A673 (cell line): ENCODE measurements around the gene CKB. TPM values are rescaled to one million over a fixed set of nuclear protein-coding genes. Genes with fewer than 3 reads are reported as not detected.

Experiments used
- BruUV-seq: library from RNA; stranded (reverse); fragments of 400-500 nt; replicated peaks from 2 replicates; lab custom pipeline; 2021; lab: Mats Ljungman, UMichigan
- CTCF ChIA-PET: fragments of 300-600 bp; sonication (Branson Sonifier 250); formaldehyde crosslinking; loops from one replicate; lab custom pipeline; 2022; ENCODE audit warnings: antibody characterized with exemption; lab: Charles Lee
- POLR2A ChIA-PET: fragments of 300-600 bp; sonication (Branson Sonifier 250); formaldehyde crosslinking; loops from one replicate; lab custom pipeline; 2022; ENCODE audit warnings: antibody characterized with exemption; ENCODE audit not compliant: low non-redundant PET; lab: Charles Lee
- DNase-seq: peaks from one replicate; pipeline ENCODE4 v3.0.0-alpha.2; 2015; ENCODE audit warnings: low spot score
- H3K27ac ChIP-seq: fragments of 200-600 bp; sonication (generic); 2 replicates; pipeline ENCODE4 v1.5.1; 2016; ENCODE audit warnings: mixed run types, low read depth, mild to moderate bottlenecking, mixed read lengths, antibody characterized with exemption, low read length; ENCODE audit not compliant: poor library complexity, severe bottlenecking
- H3K27me3 ChIP-seq: fragments of 200-600 bp; sonication (generic); replicated peaks from 2 replicates; pipeline ENCODE4 v1.6.1; 2017; ENCODE audit warnings: mixed run types, low read depth, mild to moderate bottlenecking, mixed read lengths, antibody characterized with exemption, low read length; ENCODE audit not compliant: insufficient read depth, poor library complexity
- H3K36me3 ChIP-seq: fragments of 200-600 bp; sonication (generic); 2 replicates; pipeline ENCODE4 v1.6.1; 2016; ENCODE audit warnings: mixed run types, mild to moderate bottlenecking, mixed read lengths, antibody characterized with exemption, low read length; ENCODE audit not compliant: insufficient read depth, poor library complexity, severe bottlenecking
- H3K4me1 ChIP-seq: fragments of 200-600 bp; sonication (generic); 2 replicates; pipeline ENCODE4 v1.6.1; 2017; ENCODE audit warnings: mixed run types, mild to moderate bottlenecking, mixed read lengths, antibody characterized with exemption, low read length; ENCODE audit not compliant: insufficient read depth, poor library complexity, severe bottlenecking
- H3K4me3 ChIP-seq: fragments of 200-600 bp; sonication (generic); 2 replicates; pipeline ENCODE4 v1.5.1; 2016; ENCODE audit warnings: low read depth, mixed run types, mild to moderate bottlenecking, mixed read lengths, low read length; ENCODE audit not compliant: poor library complexity, severe bottlenecking
- H3K9me3 ChIP-seq: fragments of 200-600 bp; sonication (generic); 2 replicates; pipeline ENCODE4 v1.6.1; 2016; ENCODE audit warnings: mixed run types, low read depth, mild to moderate bottlenecking, mixed read lengths, antibody characterized with exemption, low read length; ENCODE audit not compliant: poor library complexity, severe bottlenecking
- CTCF ChIP-seq: fragments of 300-800, 200-600 bp; sonication (generic); conservative IDR thresholded peaks from 2 replicates; pipeline ENCODE4 v1.5.1; 2017; ENCODE audit warnings: low read depth, mild to moderate bottlenecking, antibody characterized with exemption, low read length, moderate library complexity, mixed read lengths
- EZH2 ChIP-seq: fragments of 200-600 bp; sonication (generic); IDR thresholded peaks from 2 replicates; pipeline ENCODE4 v1.6.1; 2017; ENCODE audit warnings: borderline replicate concordance, low read depth, mild to moderate bottlenecking, mixed read lengths, antibody characterized with exemption, low read length; ENCODE audit not compliant: poor library complexity, severe bottlenecking
- intact Hi-C: fragments of 100-400 bp; cut with micrococcal nuclease; formaldehyde crosslinking; loops from one replicate; pipeline ENCODE4 v1.10.0; 2022; ENCODE audit not compliant: unreplicated experiment
- total RNA-seq: library from RNA; stranded (reverse); gene quantifications from 2 replicates; pipeline ENCODE4 v1.2.3, GENCODE V29; 2021

The CKB gene
- total RNA-seq, 1 experiment from 2014 or later, result 118 TPM

DNA sequence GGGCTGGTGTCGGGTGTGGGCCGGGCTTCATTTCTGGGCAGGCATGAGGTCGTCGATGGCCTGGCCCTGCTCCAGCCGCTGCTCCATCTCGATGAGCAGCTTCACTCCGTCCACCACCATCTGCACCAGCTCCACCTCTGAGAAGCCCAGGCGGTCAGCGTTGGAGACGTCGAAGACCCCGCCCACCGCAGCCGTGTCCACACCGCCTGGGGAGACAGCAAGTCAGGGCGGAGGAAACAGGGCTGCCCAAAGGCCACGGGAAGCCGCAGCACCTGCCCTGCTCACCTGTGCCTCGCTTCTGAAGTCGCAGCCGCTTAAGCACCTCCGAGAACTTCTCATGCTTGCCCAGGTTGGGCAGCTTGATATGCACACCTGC is 2.8 kb downstream of the CKB start:
- POLR2A ChIA-PET, result no interaction called here
- TF ChIP-seq CTCF (no peak), EZH2 (no peak)
- TSS peak; percentile 78 for BruUV-seq
- Histone ChIP-seq H3K9me3 (no peaks in the 10 kb centered on the region), H3K27ac (peak overlapping the region; percentile 42), H3K27me3 (no peaks in the 10 kb centered on the region), H3K4me3 (no peak overlapping the region), H3K36me3 (peaks cover 15% of the 10 kb centered on the region), H3K4me1 (peaks cover 18% of the 10 kb centered on the region)
- CTCF ChIA-PET, result interaction anchor here (0.6 kb wide), 2 partner anchors 19 to 28 kb away, joined by 3 read pairs; no protein-coding TSS in a partner anchor
- intact Hi-C loops, result no loop called here
- DNase-seq, result no peak

DNA sequence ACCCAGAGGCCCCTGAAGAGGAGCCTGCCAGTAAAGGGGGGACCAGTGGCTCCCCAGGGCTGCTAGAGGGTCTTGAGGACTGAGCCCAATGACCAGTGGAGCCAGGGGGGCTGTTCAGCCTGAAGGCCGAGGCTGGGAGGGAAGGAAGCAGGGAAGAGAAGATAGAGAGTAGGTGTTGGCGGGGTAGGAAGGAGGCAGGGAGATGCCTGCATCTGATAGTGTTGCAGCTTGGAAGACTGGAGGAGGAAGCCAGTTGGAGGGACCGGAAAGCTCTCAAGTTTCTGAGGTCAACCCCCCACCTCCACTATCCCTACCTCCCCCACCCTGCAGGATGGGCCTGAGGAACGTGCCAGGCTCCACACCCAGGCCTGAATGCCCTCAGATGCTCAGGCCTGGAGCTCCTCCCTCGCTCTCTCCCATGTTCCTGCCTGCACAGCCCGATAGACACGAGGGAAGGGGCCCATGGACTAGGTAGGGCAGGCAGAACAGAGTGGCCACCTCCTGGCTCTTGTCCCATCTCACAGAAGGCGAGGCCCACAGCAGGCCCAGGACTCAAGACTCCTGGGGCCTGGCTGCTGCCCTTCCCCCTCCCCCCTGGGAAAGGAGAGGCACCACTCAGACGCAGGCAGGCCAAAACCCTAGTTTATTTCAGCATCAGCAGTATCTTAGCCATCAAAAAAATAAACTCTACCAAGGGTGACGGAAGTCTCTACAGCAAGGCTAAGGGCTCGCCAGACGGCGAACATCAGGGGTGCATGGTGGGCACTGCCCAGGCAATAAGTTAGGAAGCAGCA is 3.4 kb downstream of the CKB start:
- H3K27ac ChIP-seq, result peak overlapping the region; percentile 42
- no peak overlapping the region for H3K4me3 ChIP-seq
- H3K27me3 ChIP-seq, result no peaks in the 10 kb centered on the region
- ChIA-PET POLR2A (no interaction called here), CTCF (interaction anchor here (0.5 to 2.0 kb wide), 10 partner anchors 13 to 1404 kb away, joined by 3 to 8 read pairs (median 4); no protein-coding TSS in a partner anchor)
- peaks cover 18% of the 10 kb centered on the region for H3K4me1 ChIP-seq
- intact Hi-C loops, result no loop called here
- no peaks in the 10 kb centered on the region for H3K9me3 ChIP-seq
- H3K36me3 ChIP-seq, result peaks cover 15% of the 10 kb centered on the region
- BruUV-seq, result no TSS peak
- TF ChIP-seq EZH2 (no peak), CTCF (no peak)
- no peak for DNase-seq

GRCh38 chr14:103518422-103519042 is 4.1 kb downstream of the CKB start:
- Histone ChIP-seq H3K27me3 (no peaks in the 10 kb centered on the region), H3K9me3 (no peaks in the 10 kb centered on the region), H3K36me3 (peaks cover 15% of the 10 kb centered on the region), H3K27ac (peak overlapping the region; percentile 42), H3K4me1 (peaks cover 18% of the 10 kb centered on the region), H3K4me3 (no peak overlapping the region)
- ChIA-PET CTCF (interaction anchor here (0.5 to 2.0 kb wide), 7 partner anchors 12 to 1403 kb away, joined by 3 to 8 read pairs (median 4); no protein-coding TSS in a partner anchor), POLR2A (no interaction called here)
- peak; percentile 95 for TF ChIP-seq CTCF
- no peak for TF ChIP-seq EZH2
- intact Hi-C loops, result loop anchor here (1.0 kb wide), 1 partner anchor 28 kb away; no protein-coding TSS in a partner anchor
- no TSS peak for BruUV-seq
- DNase-seq, result peak; percentile 67
